ENCODE measurements around the gene ZFAND3. TPM values are rescaled to one million over a fixed set of nuclear protein-coding genes. Genes with fewer than 3 reads are reported as not detected.

The ZFAND3 gene
- total and polyA plus RNA-seq, 2 of the 4 experiments (the other 2 are of a cell fraction), result 10.9 to 26.7 TPM

DNA sequence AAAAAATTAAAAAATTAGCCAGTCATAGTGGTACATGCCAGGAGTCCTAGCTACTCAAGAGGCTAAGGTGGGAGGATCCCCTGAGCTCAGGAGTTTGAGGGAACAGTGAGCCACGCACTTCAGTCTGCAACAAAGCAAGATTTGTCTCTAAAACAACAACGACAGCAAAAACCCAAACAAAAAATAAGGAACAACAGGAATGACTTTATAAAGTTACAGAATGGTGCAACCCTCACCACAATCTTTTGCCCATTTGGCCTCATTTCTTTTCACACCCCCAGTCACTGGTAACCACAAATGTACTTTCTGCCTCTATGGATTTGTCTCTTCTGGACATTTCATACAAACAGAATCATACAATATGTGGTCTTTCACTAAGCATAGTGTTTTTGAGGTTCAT is 16.7 kb upstream of the ZFAND3 start:
- BruUV-seq (replicated peaks), result no TSS peak
- Histone ChIP-seq H2BK20ac (ENCODE audit: low read depth, low read length) (no peak overlapping the region), H2BK5ac (ENCODE audit: low read depth, low read length, poor library complexity, severe bottlenecking) (no peak overlapping the region), H2AFZ (replicated peaks; ENCODE audit: low read length, poor library complexity) (no peak overlapping the region), H2BK15ac (ENCODE audit: low read depth, low read length) (no peak overlapping the region), H3K18ac (ENCODE audit: low read depth, low read length) (no peak overlapping the region), H3K4me1 (ENCODE audit: control insufficient read depth, insufficient read depth, low read length) (no peaks in the 10 kb centered on the region; the same call in 1 of the 2 replicates), H2AK9ac (replicated peaks; ENCODE audit: low read depth, low read length, poor library complexity) (no peak overlapping the region), H2AK5ac (ENCODE audit: low read depth, low read length) (no peak overlapping the region), H3K23ac (ENCODE audit: low read depth, low read length) (no peak overlapping the region), H3K27me3 (ENCODE audit: control insufficient read depth, insufficient read depth, low read length) (peaks cover 16% of the 10 kb centered on the region), H3K4me2 (ENCODE audit: low read depth, low read length) (no peak overlapping the region), H4K5ac (ENCODE audit: low read depth, low read length) (no peak overlapping the region), H4K91ac (ENCODE audit: insufficient read depth, low read depth, low read length) (no peak overlapping the region), H3K79me1 (ENCODE audit: low read depth in 1 of 2, low read length in 2 of 2) (no peaks in the 10 kb centered on the region), H3K9me1 (ENCODE audit: insufficient read depth, low read length) (no peaks in the 10 kb centered on the region), H3K4ac (ENCODE audit: low read depth, low read length) (no peak overlapping the region), H3K36me3 (ENCODE audit: control insufficient read depth, insufficient read depth, low read length) (no peaks in the 10 kb centered on the region), H4K20me1 (ENCODE audit: insufficient read depth, low read length) (no peaks in the 10 kb centered on the region; the same call in 1 of the 2 replicates), H3K4me3 (ENCODE audit: insufficient read depth, low read depth, low read length) (no peak overlapping the region), H3K9me3 (ENCODE audit: control insufficient read depth, insufficient read depth, low read length) (no peaks in the 10 kb centered on the region), H4K8ac (ENCODE audit: low read depth in 2 of 2, low read length in 2 of 2) (no peak overlapping the region), H3K27ac (ENCODE audit: insufficient read depth, low read length) (no peak overlapping the region), H3K14ac (replicated peaks; ENCODE audit: low read depth, low read length) (no peak overlapping the region), H2BK120ac (ENCODE audit: low read depth, low read length) (no peak overlapping the region), H3K56ac (ENCODE audit: extremely low read depth, insufficient read depth, low read length) (no peak overlapping the region), H3K9ac (ENCODE audit: low read depth, low read length) (no peak overlapping the region)
- dilution Hi-C loops (cut with HindIII; ENCODE audit: low sequenced_read_pairs, unreplicated experiment) (no loop called here), intact Hi-C loops (cut with micrococcal nuclease) (no loop called here), in situ Hi-C loops (cut with MboI; ENCODE audit: low sequenced_read_pairs) (no loop called here)
- DNase-seq, result no peak
- WGBS, 2 experiments (ENCODE audit: extremely low coverage in 2 of 2, insufficient read length in 1 of 2), result no CpG with 5 or more reads among the region's 2 CpGs
- no peak for ATAC-seq (ENCODE audit: low read depth)
- TF ChIP-seq MAZ (IDR thresholded peaks at IDR 0.05; ENCODE audit: borderline replicate concordance, low read depth, low read length) (no peak), MXI1 (IDR thresholded peaks at IDR 0.05; ENCODE audit: borderline replicate concordance, low read depth, low read length) (no peak), NFE2L2 (IDR thresholded peaks at IDR 0.05; ENCODE audit: low read depth, low read length) (no peak), SMC3 (IDR thresholded peaks at IDR 0.05; ENCODE audit: low read depth, low read length) (no peak), CHD1 (IDR thresholded peaks at IDR 0.05; ENCODE audit: low read depth, low read length) (no peak), CEBPB (IDR thresholded peaks at IDR 0.05; ENCODE audit: low read depth, low read length) (no peak), RAD21 (IDR thresholded peaks at IDR 0.05; ENCODE audit: low read length) (no peak), POLR2A (IDR thresholded peaks at IDR 0.05; ENCODE audit: low read depth, low read length) (no peak), RFX5 (IDR thresholded peaks at IDR 0.05; ENCODE audit: low read depth, low read length) (no peak), BHLHE40 (IDR thresholded peaks at IDR 0.05; ENCODE audit: low read depth, low read length) (no peak), RCOR1 (IDR thresholded peaks at IDR 0.05; ENCODE audit: insufficient replicate concordance, low read length) (no peak), MAFK (IDR thresholded peaks at IDR 0.05; ENCODE audit: low read depth, low read length) (no peak)
- TF ChIP-seq, protein P1, sequence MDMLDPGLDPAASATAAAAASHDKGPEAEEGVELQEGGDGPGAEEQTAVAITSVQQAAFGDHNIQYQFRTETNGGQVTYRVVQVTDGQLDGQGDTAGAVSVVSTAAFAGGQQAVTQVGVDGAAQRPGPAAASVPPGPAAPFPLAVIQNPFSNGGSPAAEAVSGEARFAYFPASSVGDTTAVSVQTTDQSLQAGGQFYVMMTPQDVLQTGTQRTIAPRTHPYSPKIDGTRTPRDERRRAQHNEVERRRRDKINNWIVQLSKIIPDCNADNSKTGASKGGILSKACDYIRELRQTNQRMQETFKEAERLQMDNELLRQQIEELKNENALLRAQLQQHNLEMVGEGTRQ (IDR thresholded peaks at IDR 0.05; ENCODE audit: low read depth, low read length), result no peak
- TF ChIP-seq, protein P2, sequence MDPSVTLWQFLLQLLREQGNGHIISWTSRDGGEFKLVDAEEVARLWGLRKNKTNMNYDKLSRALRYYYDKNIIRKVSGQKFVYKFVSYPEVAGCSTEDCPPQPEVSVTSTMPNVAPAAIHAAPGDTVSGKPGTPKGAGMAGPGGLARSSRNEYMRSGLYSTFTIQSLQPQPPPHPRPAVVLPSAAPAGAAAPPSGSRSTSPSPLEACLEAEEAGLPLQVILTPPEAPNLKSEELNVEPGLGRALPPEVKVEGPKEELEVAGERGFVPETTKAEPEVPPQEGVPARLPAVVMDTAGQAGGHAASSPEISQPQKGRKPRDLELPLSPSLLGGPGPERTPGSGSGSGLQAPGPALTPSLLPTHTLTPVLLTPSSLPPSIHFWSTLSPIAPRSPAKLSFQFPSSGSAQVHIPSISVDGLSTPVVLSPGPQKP (IDR thresholded peaks at IDR 0.05; ENCODE audit: borderline replicate concordance, low read depth, low read length), result no peak
- TF ChIP-seq, protein P3, sequence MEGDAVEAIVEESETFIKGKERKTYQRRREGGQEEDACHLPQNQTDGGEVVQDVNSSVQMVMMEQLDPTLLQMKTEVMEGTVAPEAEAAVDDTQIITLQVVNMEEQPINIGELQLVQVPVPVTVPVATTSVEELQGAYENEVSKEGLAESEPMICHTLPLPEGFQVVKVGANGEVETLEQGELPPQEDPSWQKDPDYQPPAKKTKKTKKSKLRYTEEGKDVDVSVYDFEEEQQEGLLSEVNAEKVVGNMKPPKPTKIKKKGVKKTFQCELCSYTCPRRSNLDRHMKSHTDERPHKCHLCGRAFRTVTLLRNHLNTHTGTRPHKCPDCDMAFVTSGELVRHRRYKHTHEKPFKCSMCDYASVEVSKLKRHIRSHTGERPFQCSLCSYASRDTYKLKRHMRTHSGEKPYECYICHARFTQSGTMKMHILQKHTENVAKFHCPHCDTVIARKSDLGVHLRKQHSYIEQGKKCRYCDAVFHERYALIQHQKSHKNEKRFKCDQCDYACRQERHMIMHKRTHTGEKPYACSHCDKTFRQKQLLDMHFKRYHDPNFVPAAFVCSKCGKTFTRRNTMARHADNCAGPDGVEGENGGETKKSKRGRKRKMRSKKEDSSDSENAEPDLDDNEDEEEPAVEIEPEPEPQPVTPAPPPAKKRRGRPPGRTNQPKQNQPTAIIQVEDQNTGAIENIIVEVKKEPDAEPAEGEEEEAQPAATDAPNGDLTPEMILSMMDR (conservative IDR thresholded peaks at IDR 0.05; ENCODE audit: low read depth, low read length), result no peak
- CTCF ChIA-PET, result no interaction called here
- POLR2A ChIA-PET (ENCODE audit: unreplicated experiment), result interaction anchor here (0.6 kb wide), 1 partner anchor 15 kb away, joined by 4 read pairs; no protein-coding TSS in a partner anchor

Data from IMR-90 (cell line).